ENCODE results near the gene PCSK7.
"Not testable (repeated sequence)": the region's sequence is repeated elsewhere in the genome, so short reads cannot be mapped to it uniquely, and the experiment has no call there.

The PCSK7 gene, protein sequence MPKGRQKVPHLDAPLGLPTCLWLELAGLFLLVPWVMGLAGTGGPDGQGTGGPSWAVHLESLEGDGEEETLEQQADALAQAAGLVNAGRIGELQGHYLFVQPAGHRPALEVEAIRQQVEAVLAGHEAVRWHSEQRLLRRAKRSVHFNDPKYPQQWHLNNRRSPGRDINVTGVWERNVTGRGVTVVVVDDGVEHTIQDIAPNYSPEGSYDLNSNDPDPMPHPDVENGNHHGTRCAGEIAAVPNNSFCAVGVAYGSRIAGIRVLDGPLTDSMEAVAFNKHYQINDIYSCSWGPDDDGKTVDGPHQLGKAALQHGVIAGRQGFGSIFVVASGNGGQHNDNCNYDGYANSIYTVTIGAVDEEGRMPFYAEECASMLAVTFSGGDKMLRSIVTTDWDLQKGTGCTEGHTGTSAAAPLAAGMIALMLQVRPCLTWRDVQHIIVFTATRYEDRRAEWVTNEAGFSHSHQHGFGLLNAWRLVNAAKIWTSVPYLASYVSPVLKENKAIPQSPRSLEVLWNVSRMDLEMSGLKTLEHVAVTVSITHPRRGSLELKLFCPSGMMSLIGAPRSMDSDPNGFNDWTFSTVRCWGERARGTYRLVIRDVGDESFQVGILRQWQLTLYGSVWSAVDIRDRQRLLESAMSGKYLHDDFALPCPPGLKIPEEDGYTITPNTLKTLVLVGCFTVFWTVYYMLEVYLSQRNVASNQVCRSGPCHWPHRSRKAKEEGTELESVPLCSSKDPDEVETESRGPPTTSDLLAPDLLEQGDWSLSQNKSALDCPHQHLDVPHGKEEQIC

DNA sequence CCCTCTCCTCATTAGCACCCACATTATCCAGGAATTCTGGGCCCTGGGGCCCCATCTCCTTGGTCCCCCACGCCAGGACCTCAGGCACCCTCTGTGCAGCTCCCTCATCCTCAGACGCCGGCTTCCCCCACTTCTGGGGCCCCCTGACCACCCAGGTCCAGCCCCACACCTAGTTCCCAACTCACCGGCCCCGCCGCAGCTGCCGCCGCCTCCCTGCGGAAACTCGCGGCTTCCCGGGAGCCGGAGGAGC lies at the start of gene PCSK7:
Gene PCSK7, minus strand, starts transcription at position 232 of the 250 bp plus-strand sequence. CDS start 2,229 bp downstream, outside the sequence.
- DNase-seq: peak; percentile 87

GRCh38 chr11:117281159-117281558 lies 49.3 kb upstream of the PCSK7 start:
- no peak for DNase-seq

DNA sequence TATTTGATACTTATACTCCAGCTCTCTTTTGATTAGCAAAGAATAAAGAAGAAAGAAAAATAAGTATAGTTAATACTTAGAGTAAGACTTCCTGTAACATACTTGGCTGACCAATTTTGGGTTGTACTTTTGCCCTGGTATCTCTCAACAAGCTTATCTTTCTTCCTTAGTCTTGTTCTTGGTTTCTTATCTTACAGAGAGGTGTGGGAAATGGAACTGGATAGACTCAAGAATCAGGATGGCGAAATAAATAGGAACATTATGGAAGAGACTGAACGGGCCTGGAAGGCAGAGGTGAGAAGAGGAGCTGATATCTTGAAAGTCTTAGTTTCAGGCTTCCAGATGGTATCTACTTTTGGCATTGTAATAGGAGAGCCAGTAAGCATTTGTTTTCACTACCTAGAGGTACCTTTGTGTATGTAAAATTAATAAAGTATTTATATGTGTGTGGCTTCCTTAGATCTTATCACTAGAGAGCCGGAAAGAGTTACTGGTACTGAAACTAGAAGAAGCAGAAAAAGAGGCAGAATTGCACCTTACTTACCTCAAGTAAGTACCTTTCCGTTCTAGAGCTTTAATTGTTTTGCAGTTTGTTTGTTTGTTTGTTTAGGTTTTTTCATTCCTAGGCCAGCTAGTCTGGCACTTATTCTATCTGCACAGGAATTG lies 48.0 kb upstream of the PCSK7 start:
- no peak for DNase-seq

- DNase-seq: no peak
Measured at GRCh38 chr11:117278347-117278746, 46.5 kb upstream of the PCSK7 start.

- DNase-seq: no peak
Measured at GRCh38 chr11:117273550-117274289, 41.8 kb upstream of the PCSK7 start.

- not testable (repeated sequence) for DNase-seq
Measured at GRCh38 chr11:117272175-117272574, 40.3 kb upstream of the PCSK7 start.

DNA sequence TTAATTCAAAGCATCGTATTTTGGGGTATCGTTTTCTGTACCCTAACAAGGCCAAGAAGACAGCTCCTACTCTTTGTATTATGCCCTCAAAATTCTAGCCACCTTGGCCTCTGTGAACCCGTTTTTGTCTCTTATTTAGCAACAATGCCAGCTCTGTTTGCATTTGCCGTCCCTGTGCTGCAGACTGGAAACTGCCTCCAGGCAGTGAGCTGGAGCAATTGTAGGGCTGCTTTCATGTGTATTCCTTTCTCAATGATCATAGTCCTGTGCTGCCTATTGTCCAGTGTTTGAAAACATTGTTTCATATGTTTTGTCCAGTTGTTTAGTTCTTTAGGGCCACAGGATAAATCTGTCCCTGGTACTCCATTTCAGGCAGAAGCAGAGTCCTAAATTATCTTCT lies 39.3 kb upstream of the PCSK7 start:
- no peak for DNase-seq

- no peak for DNase-seq
Measured at GRCh38 chr11:117269856-117270255, 38.0 kb upstream of the PCSK7 start.

DNA sequence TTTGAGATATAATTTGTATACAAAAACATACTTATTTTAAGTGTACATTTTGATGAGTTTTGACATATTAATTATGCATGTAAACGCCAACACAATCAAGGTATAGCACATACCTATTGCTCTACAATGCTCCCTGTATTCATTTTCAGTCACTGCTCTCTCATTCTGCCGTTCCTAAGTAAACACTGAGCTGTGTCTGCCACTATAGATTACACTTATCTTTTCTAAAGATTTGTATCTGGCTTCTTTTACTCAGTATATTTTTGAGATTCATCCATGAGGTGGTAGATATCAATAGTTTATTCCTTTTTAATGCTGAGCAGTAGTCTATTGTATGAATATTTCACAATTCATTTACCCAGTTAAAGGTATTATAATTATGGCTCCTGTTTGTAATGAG lies 33.9 kb upstream of the PCSK7 start:
- no peak for DNase-seq

GRCh38 chr11:117264624-117265323 lies 32.9 kb upstream of the PCSK7 start:
- DNase-seq: not testable (repeated sequence)

GRCh38 chr11:117259417-117259816 lies 27.5 kb upstream of the PCSK7 start:
- no peak for DNase-seq

- no peak for DNase-seq
Measured at GRCh38 chr11:117258576-117258975, 26.7 kb upstream of the PCSK7 start.

- no peak for DNase-seq
Measured at GRCh38 chr11:117256573-117256972, 24.7 kb upstream of the PCSK7 start.

DNA sequence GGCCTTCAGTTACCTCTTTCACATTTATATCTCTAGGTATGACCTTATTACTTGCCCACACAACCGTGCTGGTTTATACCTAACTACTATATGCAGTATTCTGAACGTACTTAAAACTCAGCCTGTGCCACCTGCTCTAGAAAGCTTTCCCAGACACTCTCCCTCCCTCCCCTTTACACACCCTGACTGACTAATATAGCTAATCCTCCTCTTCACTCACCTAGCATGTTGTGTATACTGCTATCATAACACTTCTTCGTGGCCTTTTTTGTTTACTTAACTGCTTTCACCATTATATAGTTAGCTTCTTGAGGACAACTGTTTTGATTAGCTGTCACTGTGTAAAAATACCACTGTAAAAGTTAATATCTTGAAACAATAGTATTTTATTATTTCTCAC lies 24.1 kb upstream of the PCSK7 start:
- DNase-seq: no peak

GRCh38 chr11:117251506-117251905 lies 19.6 kb upstream of the PCSK7 start:
- DNase-seq: no peak

DNA sequence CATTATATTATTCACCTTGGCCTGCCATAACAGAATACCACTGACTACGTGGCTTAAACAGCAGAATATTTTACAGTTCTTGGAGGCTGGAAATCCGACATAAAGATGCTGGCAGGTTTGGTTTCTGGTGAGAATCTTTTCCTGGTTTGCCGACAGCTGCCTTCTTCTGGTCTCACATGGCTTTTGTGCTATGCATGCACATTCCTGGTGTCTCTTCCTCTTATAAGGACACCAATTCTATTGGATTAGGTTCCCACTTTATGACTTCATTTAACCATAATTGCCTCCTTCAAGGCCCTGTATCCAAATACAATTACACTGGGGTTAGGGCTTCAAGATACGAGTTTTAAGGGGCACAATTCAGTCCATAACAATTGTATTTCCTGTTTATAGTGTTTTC lies 17.7 kb upstream of the PCSK7 start:
- no peak for DNase-seq

DNA sequence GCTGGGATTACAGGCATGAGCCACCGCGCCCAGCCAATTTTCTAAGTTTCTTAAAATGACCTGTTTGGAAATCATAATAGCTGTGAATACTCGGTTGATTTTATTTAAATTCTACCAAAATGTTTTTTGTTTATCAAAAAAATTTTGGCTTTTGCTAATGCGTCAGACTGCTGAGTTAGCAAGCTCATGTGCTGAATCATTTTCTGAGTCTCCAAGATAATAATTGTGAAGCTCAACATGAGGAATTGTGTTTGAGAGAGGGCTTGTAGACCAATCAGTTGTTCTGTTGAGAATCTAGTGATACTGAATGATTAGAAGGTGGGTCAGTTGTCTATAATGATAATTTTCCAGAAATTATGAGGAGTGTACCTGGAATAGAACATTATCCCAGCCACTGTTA lies 16.5 kb upstream of the PCSK7 start:
- DNase-seq: no peak

DNA sequence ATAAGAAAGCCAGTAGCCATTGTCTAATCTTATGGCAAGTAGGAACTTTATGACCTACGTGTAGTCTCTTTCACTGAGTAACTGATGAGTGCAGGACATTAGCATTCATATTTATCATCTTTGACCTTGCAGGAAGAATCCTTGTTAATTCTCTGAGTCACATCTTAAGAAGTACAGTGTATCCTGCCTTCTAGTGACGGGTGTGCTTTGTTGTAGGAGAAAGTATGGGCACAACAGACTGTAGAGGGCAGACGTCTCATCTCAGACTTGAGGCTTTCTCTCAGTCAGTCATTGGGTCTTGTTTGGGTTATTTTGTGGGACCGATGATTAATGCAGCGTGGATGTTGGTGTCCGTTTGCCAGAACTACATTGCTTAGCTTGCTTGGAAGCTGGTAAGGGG lies 7.4 kb upstream of the PCSK7 start:
- no peak for DNase-seq

DNA sequence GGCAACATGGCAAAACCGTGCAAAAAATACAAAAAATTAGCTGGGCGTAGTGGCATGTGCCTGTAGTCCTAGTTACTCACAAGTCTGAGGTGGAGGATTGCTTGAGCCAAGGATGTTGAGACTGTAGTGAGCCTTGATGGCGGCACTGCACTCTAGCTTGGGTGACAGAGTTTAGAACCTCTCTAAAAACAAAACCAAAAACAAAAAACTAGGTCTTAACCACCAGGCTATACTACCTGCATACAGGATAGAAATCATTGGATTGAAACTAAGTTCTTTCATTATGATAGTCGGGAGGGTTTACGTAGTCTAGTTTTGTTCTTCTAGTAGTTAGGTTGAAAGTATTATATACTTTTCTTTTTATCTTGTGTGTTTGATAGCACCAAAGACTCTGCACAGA lies 6.3 kb upstream of the PCSK7 start:
- DNase-seq: no peak

DNA sequence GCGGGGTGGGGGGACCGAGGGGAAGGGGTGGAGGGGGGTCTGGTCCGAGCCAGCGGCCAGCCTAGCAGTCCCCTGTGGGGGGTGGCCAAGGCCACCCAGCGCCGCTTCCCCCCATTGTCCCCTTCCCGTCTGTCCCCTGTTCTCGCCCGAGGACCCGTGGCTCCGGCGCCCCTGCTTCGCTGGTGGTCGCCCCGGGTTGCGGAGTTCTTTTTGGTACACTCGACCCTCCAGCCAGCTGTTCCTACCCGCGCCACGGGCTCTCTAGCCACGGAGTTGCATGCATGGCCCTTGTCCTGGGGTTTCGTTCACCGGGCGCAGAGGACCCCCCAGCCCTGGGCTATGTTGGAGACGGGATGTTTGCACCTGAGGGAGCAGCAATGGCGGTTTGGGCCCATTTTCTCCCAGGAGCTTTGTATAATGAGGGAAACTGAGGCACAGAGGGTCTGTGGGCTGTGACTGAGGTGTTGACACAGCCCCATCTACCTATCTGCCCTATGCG lies 1.1 kb upstream of the PCSK7 start:
- DNase-seq: peak; percentile 67

DNA sequence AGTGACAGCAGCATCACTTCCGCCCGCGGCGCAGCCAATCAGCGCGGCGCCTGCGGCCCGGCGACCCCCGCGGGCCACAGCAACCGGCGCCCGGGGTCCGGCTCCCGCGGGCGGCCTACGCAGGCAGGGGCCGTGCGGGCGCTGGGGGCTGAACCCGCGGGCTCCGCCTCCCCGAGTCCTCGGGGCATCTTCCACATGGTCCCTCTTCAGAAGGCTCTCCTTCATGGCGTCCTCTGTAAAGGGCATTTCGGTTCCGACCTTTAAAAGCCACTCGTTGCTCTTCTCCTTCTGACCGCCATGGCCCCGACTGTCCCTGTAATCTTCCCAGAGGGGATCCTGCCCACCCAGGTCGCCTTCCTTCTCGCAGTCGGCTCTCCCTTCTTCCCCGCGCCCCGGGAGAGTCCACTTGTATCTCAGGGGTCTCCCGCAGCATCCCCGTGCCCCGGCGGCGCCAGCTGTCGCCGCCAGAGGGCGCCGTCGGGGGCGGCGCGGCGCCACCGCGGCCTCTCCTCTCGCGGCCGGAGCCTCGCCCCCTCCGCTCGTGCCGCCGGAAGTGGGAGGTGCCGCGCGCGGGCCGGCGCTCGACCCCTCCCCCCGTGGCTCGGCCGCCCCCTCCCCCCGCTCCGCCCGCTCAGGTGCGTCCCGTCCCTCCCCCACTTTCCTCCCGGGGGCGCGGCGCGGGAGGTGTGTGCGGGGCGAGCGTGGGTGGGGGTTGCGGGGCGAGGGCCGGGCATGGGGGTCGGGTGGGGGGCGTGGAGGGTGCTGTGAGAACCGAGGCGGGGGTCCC lies 412 bp upstream of the PCSK7 start, which contains the start of gene RNF214:
Gene RNF214, plus strand, starts transcription at position 580 of the 787 bp plus-strand sequence. CDS start 1,602 bp downstream, outside the sequence.
- DNase-seq: peak; percentile 92

All from activated CD8-positive, alpha-beta memory T cell treated with anti-CD3 and anti-CD28 coated beads for 24 hours (primary cell).